Stimulated activated CD4-positive, alpha-beta T cell treated with anti-CD3 and anti-CD28 coated beads, Interleukin-2, amount 100 ng/mL, for 48 hours (primary cell): Measurements from ENCODE around the gene MYO5C.

Experiments used
- DNase-seq, 2 donors: peaks; one replicate each; pipeline ENCODE4 v3.0.0-alpha.2; 2020

Gene MYO5C

DNA sequence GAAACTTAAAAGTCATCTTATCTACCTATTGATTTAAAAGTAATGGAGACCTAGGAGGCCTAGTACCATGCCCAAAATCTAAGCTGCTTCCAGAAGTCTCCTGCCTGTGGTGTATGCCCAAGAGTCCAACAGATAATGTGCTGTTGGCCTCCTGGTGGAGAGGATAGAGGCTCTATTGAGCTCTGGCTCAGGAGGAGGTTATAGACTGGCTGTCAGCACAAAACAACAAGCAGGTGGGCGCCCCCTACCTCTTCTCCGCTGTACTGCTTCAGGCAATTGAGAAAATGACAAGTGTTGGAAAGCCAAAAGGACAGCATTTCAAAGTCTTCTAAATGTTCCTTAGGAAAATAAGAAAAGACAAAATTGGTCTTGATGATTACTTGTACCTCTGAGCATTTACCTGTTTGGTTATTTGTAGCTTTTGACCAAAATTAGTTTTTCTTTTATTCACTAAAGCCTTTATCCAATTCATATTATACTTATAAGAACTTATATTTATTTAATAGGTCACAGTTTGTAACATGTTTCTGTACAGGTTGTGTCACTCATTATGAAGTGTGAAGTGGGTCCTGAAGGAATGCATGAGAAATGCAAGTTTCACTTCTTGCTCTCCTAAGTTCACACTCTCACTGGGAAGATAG lies 87.2 kb downstream of the MYO5C start:
- DNase-seq, result peak; percentile 66 to 73

DNA sequence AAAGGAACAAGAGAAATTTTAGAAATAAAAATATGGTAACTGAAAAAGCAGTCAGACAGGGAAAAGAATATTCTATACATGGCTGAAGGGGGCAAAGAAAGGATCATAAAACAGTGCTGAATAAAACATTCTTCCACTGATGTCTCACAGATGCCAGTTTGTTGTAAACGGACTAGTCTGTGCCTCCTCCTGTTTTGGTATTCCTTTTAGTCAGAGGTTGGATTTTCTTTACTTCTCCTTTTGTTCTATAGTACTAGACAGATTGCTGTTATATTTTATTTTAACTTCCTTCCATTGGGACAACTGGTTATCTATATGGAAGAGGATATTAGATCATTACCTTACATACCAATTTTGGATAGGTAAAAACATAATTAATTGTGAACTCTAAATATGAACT lies 88.4 kb downstream of the MYO5C start:
- no peak for DNase-seq

DNA sequence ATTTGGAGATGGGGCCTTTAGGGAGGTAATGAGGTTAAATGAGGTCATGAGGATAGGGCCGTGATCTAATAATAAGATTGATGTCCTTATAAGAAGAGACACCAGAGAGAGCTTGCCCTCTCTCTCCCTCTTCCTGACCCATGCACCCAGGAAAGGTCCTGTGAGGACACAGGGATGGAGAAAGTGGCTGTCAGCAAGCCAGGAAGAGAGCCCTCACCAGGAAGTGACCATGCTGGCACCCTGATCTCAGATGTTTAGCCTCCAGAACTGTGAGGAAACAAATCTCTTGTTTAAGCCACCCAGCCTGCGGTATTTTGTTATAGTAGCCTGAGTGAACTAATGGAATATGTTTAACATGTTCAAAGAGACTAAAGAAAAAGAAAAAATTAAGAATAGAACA lies 89.2 kb downstream of the MYO5C start:
- no peak for DNase-seq

DNA sequence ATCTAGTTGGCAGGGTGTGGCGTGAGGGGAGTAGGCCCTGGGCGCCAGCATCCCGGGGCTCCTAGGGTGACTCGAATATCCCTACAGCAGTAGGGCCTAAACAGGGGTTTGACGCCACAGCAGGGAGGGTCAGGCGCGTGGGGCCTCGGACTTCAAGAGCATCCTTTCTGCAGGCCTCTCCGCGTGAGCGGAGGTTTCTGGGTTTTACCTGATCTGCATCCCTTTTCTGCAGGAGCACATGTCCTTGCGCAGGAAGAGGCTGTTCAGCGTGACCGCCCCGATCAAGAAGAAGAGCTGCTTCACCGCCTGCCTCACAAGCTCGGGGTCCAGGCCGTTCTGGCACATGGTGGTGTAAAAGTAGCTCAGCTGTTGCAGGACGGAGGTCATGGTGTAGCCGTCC lies 90.9 kb downstream of the MYO5C start:
- no peak for DNase-seq

DNA sequence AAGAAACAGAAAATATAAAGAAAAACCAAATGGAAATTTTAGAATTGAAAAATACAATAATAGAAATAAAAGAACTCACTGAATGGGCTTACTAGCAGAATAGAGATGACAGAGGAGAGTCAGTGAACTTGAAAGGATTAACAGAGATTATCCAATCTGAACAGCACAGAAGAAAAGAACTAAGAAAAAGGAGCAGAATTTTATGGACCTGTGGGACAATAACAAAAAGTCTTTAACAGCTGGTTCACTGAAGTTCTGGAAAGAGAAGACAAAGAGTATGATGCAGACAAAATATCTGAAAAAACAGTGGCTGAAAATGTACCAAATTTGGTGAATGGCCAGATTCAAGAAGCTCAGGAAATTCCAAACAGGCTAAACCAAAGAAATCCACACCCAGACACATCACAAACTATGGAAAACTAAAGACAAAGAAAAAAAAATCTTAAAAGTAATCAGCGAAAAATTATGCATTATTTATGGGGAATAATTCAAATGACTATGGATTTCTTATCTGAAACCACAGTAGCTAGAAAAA lies 94.7 kb downstream of the MYO5C start:
- DNase-seq, result no peak

DNA sequence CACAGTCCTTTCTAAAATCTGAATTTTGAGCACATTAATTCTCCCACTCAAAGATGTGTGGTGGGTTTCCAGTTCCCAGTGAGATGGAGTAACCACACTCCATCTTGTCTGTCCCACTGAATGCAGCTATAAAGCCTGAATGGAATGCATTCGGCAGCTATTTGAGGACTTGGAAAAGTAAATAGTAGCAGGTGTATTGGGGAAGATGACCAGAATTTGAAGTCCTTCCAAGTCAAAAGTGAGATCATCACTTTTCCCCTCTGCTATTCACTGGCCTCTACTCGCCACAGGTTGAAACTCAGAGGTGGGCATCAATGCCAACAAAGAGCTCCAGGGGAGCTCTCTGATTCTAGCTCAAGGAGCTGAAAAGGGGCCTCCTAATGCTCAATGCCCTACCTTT lies 96.3 kb downstream of the MYO5C start:
- no peak for DNase-seq

DNA sequence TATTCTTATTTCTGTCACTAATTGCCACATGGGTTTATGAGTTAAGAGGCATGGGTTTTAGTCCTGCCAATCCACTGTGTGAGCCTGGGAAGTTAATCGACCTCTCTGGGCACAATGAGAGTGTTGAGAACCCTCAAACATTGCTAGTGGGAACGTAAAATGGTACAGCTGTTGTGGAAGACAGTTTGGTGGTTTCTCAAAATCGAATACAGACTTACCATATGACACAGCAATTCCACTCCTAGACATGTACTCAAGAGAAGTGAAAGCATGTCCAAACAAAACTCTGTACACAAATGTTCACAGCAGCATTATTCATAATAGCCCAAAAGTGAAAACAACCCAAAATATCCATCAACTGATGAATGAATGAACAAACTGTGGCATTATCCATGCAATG lies 98.7 kb downstream of the MYO5C start:
- no peak for DNase-seq

DNA sequence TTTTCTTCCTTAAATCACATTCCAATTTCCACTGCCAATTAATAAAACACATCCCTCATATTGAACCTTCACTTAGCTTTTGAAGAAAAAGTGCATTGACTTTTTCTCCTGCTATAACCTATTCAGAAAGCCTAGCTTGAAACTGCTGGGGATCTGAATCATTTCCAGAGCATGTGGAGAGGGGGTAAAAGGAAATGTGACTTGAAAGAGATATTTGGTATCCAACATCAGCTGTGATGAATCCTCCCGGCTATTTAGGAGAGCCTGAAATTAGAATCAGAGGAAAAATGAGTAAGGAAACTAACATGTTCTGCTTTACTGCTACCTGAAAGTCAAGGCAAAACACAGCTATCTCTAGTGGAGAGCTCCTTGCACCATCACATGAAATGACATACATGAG lies 101.8 kb downstream of the MYO5C start:
- DNase-seq, result no peak

DNA sequence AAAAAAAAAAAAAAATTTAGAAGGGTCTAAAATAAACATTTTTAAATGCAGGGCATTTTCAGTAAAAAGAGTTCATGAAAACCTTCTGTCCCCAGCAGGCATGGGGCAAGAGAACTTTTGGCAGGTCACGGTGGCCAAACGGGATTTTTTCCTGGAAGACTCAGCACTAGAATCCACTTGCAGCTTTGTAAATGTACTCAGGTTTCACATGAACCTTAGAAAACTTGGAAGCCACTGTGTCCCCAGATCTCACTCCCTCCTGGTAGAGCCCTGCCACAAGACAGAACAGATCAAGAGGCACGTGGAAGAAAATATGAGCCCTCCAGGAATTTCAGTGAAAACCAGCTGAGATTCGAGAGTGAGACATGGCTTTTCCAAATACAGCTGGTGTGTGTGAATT lies 102.3 kb downstream of the MYO5C start:
- DNase-seq, result no peak

DNA sequence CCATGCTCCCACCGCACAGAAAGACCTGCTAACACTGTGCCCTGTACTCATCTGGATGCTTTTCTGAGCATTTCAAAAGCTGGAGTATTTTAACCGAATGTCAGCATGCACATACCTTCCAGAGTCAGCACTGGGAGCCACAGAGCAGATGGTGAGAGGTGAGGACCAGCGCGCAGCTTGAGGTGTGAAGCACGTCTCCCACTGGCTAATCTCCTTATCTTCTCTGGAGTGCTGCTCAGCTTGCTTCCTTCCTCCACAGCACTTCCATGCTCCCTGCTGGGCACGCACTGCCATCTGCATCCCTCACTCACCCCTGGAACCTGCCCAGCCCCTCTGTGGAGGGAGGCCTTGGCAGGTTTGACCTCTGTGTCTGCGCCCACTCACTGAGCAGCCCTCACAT lies 104.4 kb downstream of the MYO5C start, which contains the start of gene GNB5:
Gene GNB5 (minus strand): TSS at position 186 of the 400 bp plus-strand sequence. CDS start 6,716 bp downstream, outside the sequence.
- no peak for DNase-seq

DNA sequence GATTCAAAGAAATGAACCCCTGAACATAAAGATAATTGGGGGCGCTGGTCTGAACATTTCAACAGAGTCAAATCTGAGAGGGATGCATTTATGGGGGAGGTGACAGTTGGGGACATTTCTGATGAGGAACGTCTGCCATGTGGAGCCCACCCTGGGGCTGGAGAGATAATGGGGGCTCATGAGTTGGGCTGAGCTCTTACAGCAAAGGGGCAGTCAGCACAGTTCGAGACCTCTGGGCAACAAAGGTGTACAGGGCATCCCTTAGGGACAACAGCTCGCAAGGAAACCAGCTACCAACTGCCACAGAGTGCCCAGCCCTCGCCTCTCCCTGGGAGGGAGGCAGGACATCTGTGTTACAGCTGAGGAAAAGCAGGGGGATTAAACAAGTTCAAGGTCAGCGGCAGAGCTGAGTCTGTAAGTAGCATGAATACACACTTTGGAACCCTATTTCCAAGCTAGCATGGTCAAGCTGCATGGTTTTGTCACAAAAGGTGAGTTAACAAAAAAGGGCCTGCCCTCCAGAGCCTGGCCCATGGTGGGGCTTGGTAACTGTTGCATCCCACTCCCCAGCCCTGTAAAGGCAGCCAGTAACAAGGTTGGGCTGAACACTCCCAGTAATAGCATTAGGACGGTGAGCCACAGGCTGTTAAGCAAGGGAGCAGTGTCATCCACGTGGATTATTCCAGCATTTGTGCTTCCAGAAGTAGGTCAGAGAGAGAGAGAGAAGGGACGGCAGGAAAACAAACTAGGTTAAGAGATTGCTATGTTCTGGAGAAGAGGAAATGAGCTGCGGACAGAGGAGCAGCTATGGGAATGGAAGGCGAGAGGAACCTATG lies 108.7 kb downstream of the MYO5C start:
- no peak for DNase-seq

DNA sequence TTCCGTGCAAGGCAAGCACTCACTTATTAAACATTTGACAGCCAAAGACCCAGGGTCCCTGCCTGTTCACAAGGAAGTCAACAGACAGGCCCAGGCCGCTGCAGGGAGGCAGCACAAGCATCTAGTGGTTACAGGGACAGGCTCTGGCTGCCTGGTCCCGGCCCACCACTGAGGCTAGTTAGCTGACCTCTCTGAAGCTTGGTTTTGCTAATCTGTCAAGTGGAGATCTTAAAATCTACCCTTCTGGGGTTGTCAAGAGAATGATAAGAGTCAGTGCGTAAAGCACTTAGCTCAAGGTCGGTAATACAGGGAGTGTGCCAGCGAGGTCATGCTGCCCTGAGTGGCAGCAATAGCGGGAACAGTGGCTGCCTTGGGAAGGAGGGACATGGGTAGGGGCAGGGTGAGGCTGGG lies 110.4 kb downstream of the MYO5C start:
- no peak for DNase-seq

DNA sequence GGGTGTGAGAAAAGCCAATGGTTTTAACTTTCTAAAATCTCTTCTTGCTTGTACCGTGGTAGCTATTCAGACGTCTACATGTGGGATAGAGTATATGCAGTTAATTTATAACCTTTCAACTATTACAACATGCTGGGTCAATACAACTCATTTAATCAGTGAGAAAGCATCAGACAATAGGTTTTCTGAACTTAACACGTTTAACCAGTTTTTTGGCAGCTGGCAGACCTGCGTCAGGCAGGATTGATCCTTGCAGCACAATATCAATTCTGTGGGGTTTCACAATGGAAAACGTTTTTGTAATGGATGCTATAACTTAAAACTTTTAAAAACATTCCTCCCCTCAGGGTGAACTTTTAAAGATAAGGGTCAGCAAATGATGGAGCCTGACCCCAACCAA lies 110.9 kb downstream of the MYO5C start:
- no peak for DNase-seq

DNA sequence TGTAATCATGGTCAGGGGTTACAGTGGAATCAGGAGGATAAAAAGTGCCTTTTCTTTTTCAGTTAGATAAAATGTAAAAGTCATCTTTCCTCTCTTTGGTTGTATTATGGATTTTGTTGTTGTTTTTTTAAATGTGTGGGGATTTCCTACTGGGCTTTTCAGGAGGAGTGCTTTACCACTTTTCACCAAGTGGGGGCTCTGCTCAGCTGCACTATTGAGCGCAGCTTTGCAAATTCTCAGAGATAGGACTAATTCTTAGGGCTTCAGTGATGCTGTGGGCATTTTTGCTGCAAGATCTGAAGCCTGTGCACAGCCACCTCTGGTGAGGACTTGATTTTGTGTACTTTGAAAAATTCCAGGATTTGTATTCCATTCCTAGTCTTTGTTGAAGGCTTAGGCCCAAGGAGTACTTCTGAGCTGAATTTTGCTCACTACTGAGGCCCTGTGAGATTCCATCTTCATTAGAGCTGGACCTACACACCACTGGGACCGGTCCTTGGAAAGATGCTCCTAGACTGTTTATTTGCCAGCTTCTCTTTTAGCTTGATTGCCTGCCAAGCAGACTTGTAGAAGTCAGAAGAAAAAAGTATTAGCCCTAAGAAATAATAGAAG lies 111.9 kb downstream of the MYO5C start:
- no peak for DNase-seq

DNA sequence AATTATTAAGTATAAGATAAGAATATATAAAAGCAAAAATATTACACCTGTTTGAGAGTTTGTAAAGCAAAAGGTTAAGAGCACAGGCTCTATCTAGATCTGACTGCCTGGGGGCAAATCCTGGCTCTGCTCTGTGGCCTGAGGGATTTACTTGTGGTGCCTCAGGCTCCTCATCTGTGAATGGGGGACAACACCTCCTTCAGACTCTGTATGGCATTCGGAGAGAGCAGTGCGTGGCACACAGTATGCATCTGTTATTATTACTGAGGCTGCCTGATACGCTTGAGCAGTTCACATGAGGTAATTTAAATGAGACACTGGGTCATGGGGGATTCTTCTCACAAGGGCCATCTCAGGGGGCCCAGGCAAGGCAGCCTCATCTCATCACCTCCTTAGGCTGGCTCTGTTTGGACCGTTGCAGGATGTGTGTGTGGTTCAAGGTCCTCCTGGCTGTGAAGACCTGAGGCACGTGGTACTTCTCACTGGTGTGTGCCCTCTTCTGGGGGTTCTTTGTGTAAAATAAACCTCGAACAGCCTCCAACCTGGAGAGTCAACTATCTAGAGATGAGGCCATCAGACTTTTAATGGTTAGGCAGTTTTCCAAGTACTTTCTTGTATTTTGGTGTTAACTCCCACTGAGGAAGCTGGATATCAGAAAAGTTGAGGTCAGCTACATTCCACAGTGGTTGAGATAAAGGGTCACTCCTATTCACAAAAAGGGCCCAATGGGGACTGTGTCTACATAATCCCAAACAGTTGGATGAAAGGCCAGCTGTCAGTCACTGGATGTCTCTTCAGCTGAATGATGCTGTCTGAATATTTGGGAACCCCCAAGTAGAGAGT lies 113.4 kb downstream of the MYO5C start:
- DNase-seq, result no peak

DNA sequence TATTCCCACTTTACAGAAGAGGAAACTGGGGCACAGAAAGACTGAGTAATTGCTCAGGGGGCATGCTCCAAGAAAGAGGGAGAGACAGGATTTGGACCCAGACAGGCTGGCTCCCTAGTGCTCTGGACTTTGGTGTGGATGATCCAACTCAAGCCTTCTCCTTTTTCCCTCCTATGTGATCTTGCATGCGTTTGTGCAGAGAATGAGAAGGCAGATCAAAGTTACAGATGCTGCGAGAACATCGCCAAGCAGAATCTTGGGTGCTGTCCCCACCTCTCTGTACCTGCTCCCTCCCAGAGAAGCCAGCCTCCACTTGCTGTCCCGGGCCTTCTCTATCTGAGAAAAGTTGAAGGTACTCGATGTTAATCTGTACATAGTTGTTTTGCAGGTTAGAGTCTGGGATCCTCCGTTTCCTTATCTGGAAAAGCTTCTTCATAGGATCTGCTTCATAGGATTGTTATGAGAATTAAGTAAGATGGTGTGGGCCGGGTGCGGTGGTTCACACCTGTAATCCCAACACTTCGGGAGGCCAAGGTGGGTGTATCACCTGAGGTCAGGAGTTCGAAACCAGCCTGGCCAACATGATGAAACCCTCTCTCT lies 114.7 kb downstream of the MYO5C start:
- DNase-seq, result no peak

DNA sequence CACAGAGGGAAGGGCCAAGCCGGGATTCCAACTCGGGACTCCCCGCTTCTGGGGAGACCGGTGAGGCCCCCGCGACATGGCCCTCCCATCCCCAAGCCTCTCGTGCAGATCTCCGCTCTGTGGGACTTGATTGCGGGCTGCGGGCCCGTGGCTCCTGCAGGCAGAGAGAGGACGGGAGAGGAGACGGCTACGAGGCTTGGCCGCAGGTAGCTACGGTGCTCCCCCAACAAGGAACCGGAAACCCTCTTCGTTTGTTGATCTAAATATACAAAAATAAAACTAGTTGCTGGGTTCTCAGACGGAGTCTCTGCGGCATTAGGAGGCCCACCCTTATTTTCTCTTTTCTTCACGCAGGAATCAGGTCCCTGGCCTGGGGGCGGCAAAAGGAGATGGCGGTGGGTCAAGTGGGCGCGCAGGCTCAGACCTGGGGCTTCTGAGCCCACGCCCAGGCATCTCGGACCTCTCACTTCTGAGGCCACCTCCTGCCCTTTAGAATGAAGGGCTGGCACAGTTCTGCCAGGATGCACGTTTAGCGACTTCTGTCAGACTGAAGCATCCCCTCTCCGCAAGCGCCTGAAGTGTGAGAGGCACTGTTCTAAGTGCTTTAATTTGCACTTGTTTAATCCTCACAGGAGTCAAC lies 115.3 kb downstream of the MYO5C start:
- DNase-seq, result peak in 1 of 2 donors; percentile 16

DNA sequence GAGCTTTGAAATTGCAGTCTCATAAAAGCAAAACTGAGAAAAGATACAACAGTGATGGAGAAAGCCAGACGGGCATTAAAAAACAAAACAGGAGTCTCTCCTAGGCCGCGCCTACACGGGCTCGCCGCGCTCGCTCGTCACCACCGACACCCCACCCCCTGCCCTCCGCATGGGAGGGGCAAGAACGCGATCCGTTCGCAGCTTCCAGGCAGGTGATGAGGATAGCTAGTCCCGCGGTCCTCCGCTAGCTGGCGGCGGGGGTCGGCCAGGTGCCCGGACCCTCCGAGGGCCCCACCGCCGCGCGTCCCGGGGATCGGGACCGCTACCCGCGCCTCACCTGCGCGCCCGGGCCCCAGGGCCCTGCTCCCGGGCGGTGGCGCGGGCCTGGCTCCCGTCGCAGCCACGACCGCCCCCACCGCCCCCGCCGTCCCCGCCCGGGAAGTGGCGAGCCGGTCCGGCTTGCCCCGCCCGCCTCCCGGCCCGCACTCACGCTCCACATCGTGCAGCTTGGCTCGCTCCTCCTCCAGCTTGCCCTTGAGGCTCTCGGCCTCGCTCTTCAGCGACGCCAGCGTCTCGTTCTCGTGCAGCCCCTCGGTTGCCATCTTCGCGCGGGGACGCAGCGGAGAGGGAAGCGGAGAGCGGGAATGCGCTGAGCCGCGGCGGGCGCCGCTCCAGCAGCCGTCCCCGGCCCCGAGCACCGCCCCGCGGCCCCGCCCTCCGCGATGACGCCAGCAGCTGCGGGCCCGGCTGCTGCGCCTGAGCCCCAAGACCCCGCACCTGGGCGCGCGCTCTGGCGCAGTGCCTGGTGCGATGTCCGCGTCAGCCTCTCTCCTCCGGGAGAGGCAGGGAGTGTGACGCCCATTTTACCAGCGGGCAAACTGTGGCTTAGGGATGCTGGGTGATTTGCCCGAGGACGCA lies 116.1 kb downstream of the MYO5C start:
- peak; percentile 77 to 80 for DNase-seq

DNA sequence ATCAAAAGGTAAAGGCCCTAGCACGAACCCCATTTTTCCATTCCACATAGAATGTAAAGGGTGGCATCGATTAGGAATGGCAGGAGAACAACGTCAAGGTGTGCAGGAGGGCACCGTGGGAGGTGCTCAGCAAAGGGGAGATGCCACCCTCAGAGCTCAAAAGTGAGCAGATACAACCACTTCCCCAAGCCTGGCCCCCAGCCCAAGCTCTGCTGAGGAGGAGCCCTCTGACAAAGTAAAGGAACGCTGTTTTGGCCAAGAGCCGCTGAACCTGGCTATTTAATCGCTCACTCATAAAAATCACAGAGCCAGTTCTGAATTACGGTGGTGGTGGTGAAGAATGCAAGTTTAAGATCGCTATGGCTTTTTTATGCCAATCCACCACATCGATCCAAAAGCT lies 116.8 kb downstream of the MYO5C start:
- DNase-seq, result no peak

DNA sequence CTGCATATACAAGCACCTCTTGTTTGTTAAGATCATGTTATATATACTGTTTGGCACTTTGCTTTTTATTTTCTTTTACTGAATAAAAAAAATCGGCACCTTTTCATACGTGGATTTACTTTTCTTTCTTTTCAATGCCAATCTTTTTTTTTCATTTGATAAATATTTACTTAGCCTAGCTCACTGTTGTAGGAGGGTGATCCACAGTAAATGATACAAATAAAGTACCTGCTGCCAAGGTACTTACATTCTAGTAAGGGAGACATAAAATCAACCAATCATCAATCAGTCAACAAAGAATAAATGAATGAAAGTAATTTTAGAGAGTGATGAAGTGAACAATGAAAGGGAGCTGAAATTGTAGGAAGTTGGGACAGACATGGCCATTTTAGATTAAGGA lies 122.7 kb downstream of the MYO5C start:
- no peak for DNase-seq

DNA sequence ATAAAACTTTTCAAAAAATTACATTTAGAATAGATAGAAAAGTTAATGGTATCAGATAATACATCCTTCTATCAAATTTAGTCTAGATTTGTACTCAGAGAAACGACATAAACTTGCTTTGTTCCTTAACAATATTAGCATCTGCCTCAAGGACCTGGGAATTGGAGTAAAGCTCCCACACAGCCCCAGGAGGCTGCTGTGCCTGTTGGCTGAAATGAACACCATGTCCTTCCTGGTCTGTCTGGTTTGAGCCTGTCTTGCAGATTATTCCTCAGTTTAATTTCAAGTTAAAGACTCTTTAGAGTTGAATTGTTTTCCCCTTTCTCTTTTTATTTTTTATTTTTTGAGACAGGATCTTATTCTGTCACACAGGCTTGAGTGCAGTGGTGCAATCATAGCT lies 123.8 kb downstream of the MYO5C start:
- DNase-seq, result no peak
